C4-2B (cell line): ENCODE data around the gene POF1B.
"Not testable (repeated sequence)": the region's sequence is repeated elsewhere in the genome, so short reads cannot be mapped to it uniquely, and the experiment has no call there.

ENCODE experiments used
- ZFX ChIP-seq: fragments of 450-650 bp; IDR thresholded peaks from 2 replicates; pipeline ENCODE4 v1.6.1; 2017
- TF ChIP-seq, protein P1 (sequence below): fragments of 450-650 bp; conservative IDR thresholded peaks from 2 replicates; pipeline ENCODE4 v1.5.1; 2017; ENCODE audit warnings: mild to moderate bottlenecking

DNA sequence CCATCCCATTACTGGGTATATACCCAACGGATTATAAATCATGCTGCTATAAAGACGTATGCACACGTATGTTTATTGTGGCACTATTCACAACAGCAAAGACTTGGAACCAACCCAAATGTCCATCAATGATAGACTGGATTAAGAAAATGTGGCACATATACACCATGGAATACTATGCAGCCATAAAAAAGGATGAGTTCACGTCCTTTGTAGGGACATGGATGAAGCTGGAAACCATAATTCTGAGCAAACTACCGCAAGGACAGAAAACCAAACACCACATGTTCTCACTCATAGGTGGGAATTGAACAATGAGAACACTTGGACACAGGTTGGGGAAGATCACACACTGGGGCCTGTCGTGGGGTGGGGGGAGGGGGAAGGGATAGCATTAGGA, 94.2 kb downstream of the POF1B start:
- TF ChIP-seq, protein P1, sequence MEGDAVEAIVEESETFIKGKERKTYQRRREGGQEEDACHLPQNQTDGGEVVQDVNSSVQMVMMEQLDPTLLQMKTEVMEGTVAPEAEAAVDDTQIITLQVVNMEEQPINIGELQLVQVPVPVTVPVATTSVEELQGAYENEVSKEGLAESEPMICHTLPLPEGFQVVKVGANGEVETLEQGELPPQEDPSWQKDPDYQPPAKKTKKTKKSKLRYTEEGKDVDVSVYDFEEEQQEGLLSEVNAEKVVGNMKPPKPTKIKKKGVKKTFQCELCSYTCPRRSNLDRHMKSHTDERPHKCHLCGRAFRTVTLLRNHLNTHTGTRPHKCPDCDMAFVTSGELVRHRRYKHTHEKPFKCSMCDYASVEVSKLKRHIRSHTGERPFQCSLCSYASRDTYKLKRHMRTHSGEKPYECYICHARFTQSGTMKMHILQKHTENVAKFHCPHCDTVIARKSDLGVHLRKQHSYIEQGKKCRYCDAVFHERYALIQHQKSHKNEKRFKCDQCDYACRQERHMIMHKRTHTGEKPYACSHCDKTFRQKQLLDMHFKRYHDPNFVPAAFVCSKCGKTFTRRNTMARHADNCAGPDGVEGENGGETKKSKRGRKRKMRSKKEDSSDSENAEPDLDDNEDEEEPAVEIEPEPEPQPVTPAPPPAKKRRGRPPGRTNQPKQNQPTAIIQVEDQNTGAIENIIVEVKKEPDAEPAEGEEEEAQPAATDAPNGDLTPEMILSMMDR: not testable (repeated sequence)
- TF ChIP-seq ZFX: not testable (repeated sequence)
